ENCODE results near the gene BMP3.

Gene BMP3

GRCh38 chr4:81019006-81019405 lies 11.5 kb upstream of the BMP3 start:
- H3K4me3 ChIP-seq (ENCODE audit: low read depth, low read length, poor library complexity, severe bottlenecking) = no peak overlapping the region
- H3K9me3 ChIP-seq (ENCODE audit: low read length) = 0 out of 2 replicates have a peak, but pooled peaks cover 3% of the 10 kb centered on the region
- H3K79me2 ChIP-seq (ENCODE audit: insufficient read depth, low read length) = no peaks in the 10 kb centered on the region
- H4K20me1 ChIP-seq (ENCODE audit: insufficient read depth, low read length) = no peaks in the 10 kb centered on the region
- no peak overlapping the region for H3K9ac ChIP-seq (ENCODE audit: low read length)
- no peak overlapping the region for H3K4me2 ChIP-seq (ENCODE audit: low read length)
- H3K27ac ChIP-seq (ENCODE audit: low read depth, low read length, poor library complexity, severe bottlenecking) = no peak overlapping the region
- peaks cover 24% of the 10 kb centered on the region for H3K4me1 ChIP-seq (ENCODE audit: insufficient read depth, low read length, severe bottlenecking)
- peaks cover 5% of the 10 kb centered on the region for H3K36me3 ChIP-seq (ENCODE audit: insufficient read depth, low read length)
- H3K9me2 ChIP-seq (ENCODE audit: low read depth, low read length) = no peaks in the 10 kb centered on the region
- no peaks in the 10 kb centered on the region for H3K27me3 ChIP-seq (ENCODE audit: insufficient read depth, low read length)
- TF ChIP-seq EZH2 (IDR thresholded peaks at IDR 0.05; ENCODE audit: borderline replicate concordance, low read length) (no peak), CTCF (IDR thresholded peaks at IDR 0.05; ENCODE audit: low read length) (no peak)
- no peak overlapping the region for H2AFZ ChIP-seq (ENCODE audit: low read length)
- no peaks in the 10 kb centered on the region for H3F3A ChIP-seq (ENCODE audit: insufficient read depth, low read length)

GRCh38 chr4:81021142-81021944 lies 9.2 kb upstream of the BMP3 start:
- H3K79me2 ChIP-seq (ENCODE audit: insufficient read depth, low read length) = no peaks in the 10 kb centered on the region
- peaks cover 25% of the 10 kb centered on the region for H3K4me1 ChIP-seq (ENCODE audit: insufficient read depth, low read length, severe bottlenecking)
- peaks cover 7% of the 10 kb centered on the region; the same call in 1 of the 2 replicates for H3K36me3 ChIP-seq (ENCODE audit: insufficient read depth, low read length)
- no peak overlapping the region for H2AFZ ChIP-seq (ENCODE audit: low read length)
- H4K20me1 ChIP-seq (ENCODE audit: insufficient read depth, low read length) = no peaks in the 10 kb centered on the region
- H3K4me2 ChIP-seq (ENCODE audit: low read length) = peak overlapping the region; percentile 14; the same call in 1 of the 2 replicates
- peak overlapping the region; percentile 52 for H3K27ac ChIP-seq (ENCODE audit: low read depth, low read length, poor library complexity, severe bottlenecking)
- no peak for TF ChIP-seq CTCF (IDR thresholded peaks at IDR 0.05; ENCODE audit: low read length)
- H3K4me3 ChIP-seq (ENCODE audit: low read depth, low read length, poor library complexity, severe bottlenecking) = no peak overlapping the region
- no peaks in the 10 kb centered on the region for H3K9me2 ChIP-seq (ENCODE audit: low read depth, low read length)
- H3F3A ChIP-seq (ENCODE audit: insufficient read depth, low read length) = no peaks in the 10 kb centered on the region
- no peaks in the 10 kb centered on the region for H3K9me3 ChIP-seq (ENCODE audit: low read length)
- H3K9ac ChIP-seq (ENCODE audit: low read length) = no peak overlapping the region; the same call in 1 of the 2 replicates
- H3K27me3 ChIP-seq (ENCODE audit: insufficient read depth, low read length) = no peaks in the 10 kb centered on the region

GRCh38 chr4:81021981-81022380 lies 8.5 kb upstream of the BMP3 start:
- no peaks in the 10 kb centered on the region for H3K79me2 ChIP-seq (ENCODE audit: insufficient read depth, low read length)

More at GRCh38 chr4:81021981-81022380, 8.5 kb upstream of the BMP3 start:
- no peak overlapping the region; the same call in 1 of the 2 replicates for H3K9ac ChIP-seq (ENCODE audit: low read length)
- no peak overlapping the region for H3K4me3 ChIP-seq (ENCODE audit: low read depth, low read length, poor library complexity, severe bottlenecking)
- H4K20me1 ChIP-seq (ENCODE audit: insufficient read depth, low read length) = no peaks in the 10 kb centered on the region
- no peaks in the 10 kb centered on the region for H3K27me3 ChIP-seq (ENCODE audit: insufficient read depth, low read length)
- H3K9me2 ChIP-seq (ENCODE audit: low read depth, low read length) = no peaks in the 10 kb centered on the region
- TF ChIP-seq EZH2 (IDR thresholded peaks at IDR 0.05; ENCODE audit: borderline replicate concordance, low read length) = no peak
- no peak for TF ChIP-seq CTCF (IDR thresholded peaks at IDR 0.05; ENCODE audit: low read length)
- no peak overlapping the region for H2AFZ ChIP-seq (ENCODE audit: low read length)
- H3K36me3 ChIP-seq (ENCODE audit: insufficient read depth, low read length) = peaks cover 6% of the 10 kb centered on the region; the same call in 1 of the 2 replicates
- no peaks in the 10 kb centered on the region for H3K9me3 ChIP-seq (ENCODE audit: low read length)
- H3F3A ChIP-seq (ENCODE audit: insufficient read depth, low read length) = no peaks in the 10 kb centered on the region
- H3K4me2 ChIP-seq (ENCODE audit: low read length) = peak overlapping the region; percentile 14; the same call in 1 of the 2 replicates
- peaks cover 30% of the 10 kb centered on the region for H3K4me1 ChIP-seq (ENCODE audit: insufficient read depth, low read length, severe bottlenecking)
- H3K27ac ChIP-seq (ENCODE audit: low read depth, low read length, poor library complexity, severe bottlenecking) = peak overlapping the region; percentile 52
